ENCODE results near the gene SLC38A11. TPM values are rescaled to one million over a fixed set of nuclear protein-coding genes. Genes with fewer than 3 reads are reported as not detected.

The SLC38A11 gene
- total and polyA plus RNA-seq, 2 of the 13 experiments (the other 11 are each of a cell fraction or from before 2014, with no cell fraction given), result 14.0 to 14.3 TPM

DNA sequence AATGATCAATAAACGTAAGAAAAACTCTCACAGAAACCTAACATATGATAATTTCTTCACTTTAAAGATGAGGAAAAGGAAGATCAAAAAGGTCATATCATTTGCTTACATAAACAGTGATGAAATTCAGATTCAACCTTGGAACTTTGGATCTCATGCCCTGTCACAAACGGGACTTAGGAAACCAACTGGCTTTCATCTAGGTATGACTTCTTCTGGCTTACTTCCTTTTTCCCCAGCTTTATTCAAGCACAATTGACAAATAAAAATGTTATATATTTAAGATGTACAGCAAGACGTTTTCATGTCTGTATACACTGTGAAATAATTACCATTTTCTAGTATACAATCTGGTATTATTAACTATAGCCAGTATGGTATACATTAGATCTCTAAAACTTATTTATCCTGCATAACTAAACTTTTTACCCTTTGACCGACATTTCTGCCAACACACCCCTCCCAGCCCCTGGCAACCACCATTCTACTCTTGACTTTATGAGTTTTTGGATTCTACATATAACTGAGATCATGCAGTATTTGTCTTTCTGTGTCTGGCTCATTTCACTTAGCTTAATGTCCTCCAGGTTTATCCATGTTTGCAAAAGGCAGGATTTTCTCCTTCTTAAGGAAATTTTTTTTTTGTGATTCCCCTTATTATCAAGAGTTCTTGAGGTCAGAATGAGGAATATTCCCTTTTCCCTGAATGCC, 67.7 kb downstream of the SLC38A11 start (continued):
- no peak; the same call in 1 of the 2 replicates for TF ChIP-seq ARID4A (CRISPR knock-in tag; IDR thresholded peaks at IDR 0.05; ENCODE audit: borderline replicate concordance)
- TF ChIP-seq KLF9 (CRISPR knock-in tag; IDR thresholded peaks at IDR 0.05; ENCODE audit: low read depth), result peak; percentile 84; the same call in 1 of the 2 replicates
- TF ChIP-seq ARID2 (CRISPR knock-in tag; IDR thresholded peaks at IDR 0.05; ENCODE audit: borderline replicate concordance), result no peak; the same call in 1 of the 2 replicates
- TF ChIP-seq ZNF770 (CRISPR knock-in tag; IDR thresholded peaks at IDR 0.05), result peak; percentile 13; the same call in 1 of the 2 replicates
- TF ChIP-seq AGO2 (optimal IDR thresholded peaks at IDR 0.05; ENCODE audit: low read depth, low read length), result no peak
- TF ChIP-seq XBP1 (CRISPR knock-in tag; IDR thresholded peaks at IDR 0.05), result no peak
- no peak for TF ChIP-seq RNF2 (conservative IDR thresholded peaks at IDR 0.05; ENCODE audit: low read depth)
- no peak for TF ChIP-seq ZNF354B (CRISPR knock-in tag; IDR thresholded peaks at IDR 0.05)
- TF ChIP-seq GFI1 (CRISPR knock-in tag; IDR thresholded peaks at IDR 0.05; ENCODE audit: borderline replicate concordance), result 0 out of 2 replicates have a peak, but pooled peaks have one; percentile 33
- no peak for TF ChIP-seq MYPOP (CRISPR knock-in tag; IDR thresholded peaks at IDR 0.05)
- TF ChIP-seq LBX2 (CRISPR knock-in tag; IDR thresholded peaks at IDR 0.05; ENCODE audit: borderline replicate concordance), result no peak
- no peak for TF ChIP-seq POLR2A (IDR thresholded peaks at IDR 0.05; ENCODE audit: insufficient read depth in 1 of 2, low read depth in 2 of 2, low read length in 2 of 2)
- TF ChIP-seq GPN1 (CRISPR knock-in tag; IDR thresholded peaks at IDR 0.05; ENCODE audit: borderline replicate concordance), result no peak
- peak; percentile 76; the same call in 1 of the 2 replicates for TF ChIP-seq KAT7 (CRISPR knock-in tag; IDR thresholded peaks at IDR 0.05; ENCODE audit: borderline replicate concordance)

Measured in HepG2 (cell line).